Retinal pigment epithelial cell (primary cell): Measurements from ENCODE around the gene AMH.

Experiments used
- DNase-seq: peaks from one replicate; pipeline ENCODE4 v3.0.0-alpha.2; 2010; ENCODE audit warnings: low read depth
- H3K4me3 ChIP-seq: 2 replicates; pipeline ENCODE4 v1.5.1; 2011; ENCODE audit warnings: mild to moderate bottlenecking, low read length, control low read depth, moderate library complexity
- TF ChIP-seq, protein P1 (sequence below): conservative IDR thresholded peaks from 2 replicates; pipeline ENCODE4 v1.5.1; 2011; ENCODE audit warnings: low read depth, low read length, control low read depth, inconsistent platforms

The AMH gene

DNA sequence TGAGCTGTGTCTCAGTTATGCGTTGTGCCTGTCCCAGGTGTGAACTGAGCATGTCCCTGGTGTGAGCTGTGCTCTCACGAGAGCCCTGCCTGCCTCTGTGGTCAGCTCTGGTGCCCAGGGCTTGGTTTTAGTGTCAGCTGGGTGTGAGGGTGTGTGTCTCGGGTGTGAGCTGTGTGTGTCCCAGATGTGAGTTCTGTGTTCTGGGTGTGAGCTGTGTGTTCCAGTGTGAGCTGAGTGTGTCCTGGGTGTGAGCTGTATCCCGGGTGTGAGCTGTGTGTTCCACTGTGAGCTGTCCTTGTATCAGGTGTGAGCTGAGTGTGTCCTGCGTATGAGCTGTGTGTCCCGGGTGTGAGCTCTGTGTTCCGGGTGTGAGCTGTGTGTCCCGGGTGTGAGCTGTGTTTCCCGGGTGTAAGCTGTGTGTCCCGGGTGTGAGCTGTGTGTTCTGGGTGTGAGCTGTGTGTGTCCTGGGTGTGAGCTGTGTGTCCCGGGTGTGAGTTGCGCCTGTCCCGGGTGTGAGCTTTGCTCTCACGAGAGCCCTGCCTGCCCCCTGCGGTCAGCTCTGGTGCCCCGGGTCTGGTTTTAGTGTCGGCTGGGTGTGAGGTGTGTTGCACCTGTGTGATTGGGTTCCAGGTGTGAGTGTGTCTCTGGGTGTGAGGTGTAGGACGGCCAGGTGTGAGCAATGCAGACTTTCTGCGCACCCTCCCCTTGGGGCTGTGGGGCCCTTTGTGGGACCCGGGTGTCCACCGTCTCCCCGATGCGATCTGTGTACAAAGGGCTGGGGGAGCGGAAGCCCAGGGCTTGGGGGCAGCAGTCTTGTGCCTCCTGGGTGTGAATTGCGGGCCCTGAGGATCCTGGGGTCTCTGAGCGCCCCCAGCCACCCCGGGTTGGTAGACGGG is 39.9 kb downstream of the AMH start:
- TF ChIP-seq, protein P1, sequence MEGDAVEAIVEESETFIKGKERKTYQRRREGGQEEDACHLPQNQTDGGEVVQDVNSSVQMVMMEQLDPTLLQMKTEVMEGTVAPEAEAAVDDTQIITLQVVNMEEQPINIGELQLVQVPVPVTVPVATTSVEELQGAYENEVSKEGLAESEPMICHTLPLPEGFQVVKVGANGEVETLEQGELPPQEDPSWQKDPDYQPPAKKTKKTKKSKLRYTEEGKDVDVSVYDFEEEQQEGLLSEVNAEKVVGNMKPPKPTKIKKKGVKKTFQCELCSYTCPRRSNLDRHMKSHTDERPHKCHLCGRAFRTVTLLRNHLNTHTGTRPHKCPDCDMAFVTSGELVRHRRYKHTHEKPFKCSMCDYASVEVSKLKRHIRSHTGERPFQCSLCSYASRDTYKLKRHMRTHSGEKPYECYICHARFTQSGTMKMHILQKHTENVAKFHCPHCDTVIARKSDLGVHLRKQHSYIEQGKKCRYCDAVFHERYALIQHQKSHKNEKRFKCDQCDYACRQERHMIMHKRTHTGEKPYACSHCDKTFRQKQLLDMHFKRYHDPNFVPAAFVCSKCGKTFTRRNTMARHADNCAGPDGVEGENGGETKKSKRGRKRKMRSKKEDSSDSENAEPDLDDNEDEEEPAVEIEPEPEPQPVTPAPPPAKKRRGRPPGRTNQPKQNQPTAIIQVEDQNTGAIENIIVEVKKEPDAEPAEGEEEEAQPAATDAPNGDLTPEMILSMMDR: no peak
- no peak overlapping the region for H3K4me3 ChIP-seq
- no peak for DNase-seq

GRCh38 chr19:2289714-2290435 is 40.8 kb downstream of the AMH start:
- no peak for DNase-seq
- TF ChIP-seq, protein P1: no peak
- no peak overlapping the region for H3K4me3 ChIP-seq

DNA sequence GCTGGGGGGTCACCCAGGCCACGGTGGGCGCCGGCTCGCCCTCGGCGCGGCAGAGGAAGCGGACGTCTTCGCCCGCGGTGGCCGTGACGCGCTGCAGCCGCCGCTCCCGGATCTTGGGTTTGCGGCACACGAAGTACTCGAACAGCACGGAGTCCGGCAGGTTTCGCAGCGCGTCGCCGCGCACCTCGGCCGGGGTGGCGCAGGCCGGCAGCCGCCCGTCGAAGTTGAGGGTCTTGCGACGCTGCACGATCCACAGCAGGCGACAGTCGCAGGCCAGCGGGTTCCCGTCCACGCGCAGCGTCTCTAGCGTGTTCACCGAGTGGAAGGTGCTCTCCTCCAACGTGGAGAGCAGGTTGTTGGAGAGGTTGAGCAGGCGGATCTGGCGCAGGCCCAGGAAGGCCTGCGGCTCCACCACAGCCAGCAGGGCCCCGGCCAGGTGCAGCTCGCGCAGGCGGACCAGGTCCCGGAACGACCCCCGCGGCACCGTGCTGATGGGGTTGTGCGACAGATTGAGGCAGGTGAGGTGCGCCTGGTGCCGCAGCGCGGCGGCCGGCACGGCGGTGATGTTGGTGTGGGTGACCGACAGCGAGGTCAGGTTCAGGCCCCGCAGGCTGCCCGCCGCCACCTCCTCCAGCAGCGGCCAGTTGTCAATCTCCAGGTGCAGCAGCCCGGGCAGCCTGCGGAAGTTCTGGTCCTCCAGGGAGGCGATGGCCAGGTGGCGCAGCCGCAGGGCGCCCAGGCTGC is 41.5 kb downstream of the AMH start:
- TF ChIP-seq, protein P1: no peak
- no peak overlapping the region for H3K4me3 ChIP-seq
- no peak for DNase-seq

GRCh38 chr19:2291185-2291751 is 42.1 kb downstream of the AMH start:
- no peak overlapping the region for H3K4me3 ChIP-seq
- DNase-seq: no peak

GRCh38 chr19:2294687-2295335 is 45.7 kb downstream of the AMH start:
- DNase-seq: no peak
- H3K4me3 ChIP-seq: no peak overlapping the region
- TF ChIP-seq, protein P1: no peak

More at GRCh38 chr19:2291185-2291751, 42.1 kb downstream of the AMH start:
- TF ChIP-seq, protein P1: no peak

DNA sequence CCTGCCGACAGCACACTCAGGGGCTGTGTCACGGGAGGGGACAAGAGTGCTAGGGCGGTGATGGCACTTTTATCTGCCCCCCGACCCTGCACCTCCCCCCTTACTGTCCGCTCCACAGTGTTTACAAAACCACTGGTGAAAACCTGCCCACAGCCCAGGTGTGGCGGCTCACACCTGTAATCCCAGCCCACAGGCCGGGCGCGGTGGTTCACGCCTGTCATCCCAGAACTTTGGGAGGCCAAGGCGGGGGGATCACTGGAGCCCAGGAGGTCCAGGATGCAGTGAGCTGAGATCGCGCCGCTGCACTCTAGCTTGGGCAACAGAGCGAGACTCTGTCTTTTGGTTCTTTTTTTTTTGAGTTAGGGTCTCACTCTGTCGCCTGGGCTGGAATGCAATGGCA is 47.0 kb downstream of the AMH start:
- DNase-seq: no peak
- no peak overlapping the region for H3K4me3 ChIP-seq
- TF ChIP-seq, protein P1: no peak
